ENCODE data around the gene RTN4R. TPM values are rescaled to one million over a fixed set of nuclear protein-coding genes. Genes with fewer than 3 reads are reported as not detected.

RTN4R gene
- total and polyA plus RNA-seq, 9 of the 15 experiments (the other 6 are each of a cell fraction or from before 2014, with no cell fraction given), result 0.04 to 2.8 (median 1.4) TPM; not detected in 3

DNA sequence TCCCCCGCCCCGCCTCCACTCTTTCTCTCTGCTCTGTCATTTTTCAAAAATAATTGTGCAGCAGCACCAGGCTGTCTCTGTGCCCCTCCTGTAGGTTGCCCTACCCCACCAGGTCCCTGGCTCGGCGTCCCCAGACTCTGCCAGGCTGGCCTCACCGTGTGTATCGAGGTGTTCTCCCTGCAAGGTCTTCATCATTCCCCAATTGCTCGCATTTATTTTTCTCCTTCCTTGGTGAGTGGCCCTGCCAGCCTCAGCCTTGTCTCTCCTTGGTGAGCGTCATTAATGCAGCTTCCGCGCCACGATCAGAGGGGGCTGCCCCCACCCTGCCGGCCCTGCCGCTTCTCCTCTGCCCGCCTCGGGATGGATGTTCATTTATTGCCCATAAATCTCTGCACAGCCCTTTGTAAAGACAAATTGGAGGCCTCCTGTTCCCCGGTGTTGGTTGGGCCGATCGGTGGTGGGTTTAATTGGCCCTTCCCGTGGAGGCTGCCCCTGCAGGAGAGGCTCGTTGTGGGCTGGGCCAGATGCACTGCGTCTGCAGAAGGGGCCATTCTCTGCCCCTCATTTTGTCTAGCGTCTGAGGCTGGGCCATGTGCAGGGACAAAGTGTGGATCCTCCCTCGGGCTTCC, 33.2 kb downstream of the RTN4R start (continued):
- TF ChIP-seq, protein P1, sequence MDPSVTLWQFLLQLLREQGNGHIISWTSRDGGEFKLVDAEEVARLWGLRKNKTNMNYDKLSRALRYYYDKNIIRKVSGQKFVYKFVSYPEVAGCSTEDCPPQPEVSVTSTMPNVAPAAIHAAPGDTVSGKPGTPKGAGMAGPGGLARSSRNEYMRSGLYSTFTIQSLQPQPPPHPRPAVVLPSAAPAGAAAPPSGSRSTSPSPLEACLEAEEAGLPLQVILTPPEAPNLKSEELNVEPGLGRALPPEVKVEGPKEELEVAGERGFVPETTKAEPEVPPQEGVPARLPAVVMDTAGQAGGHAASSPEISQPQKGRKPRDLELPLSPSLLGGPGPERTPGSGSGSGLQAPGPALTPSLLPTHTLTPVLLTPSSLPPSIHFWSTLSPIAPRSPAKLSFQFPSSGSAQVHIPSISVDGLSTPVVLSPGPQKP (CRISPR knock-in tag; IDR thresholded peaks at IDR 0.05), result no peak

GRCh38 chr22:20234314-20234682, 33.8 kb downstream of the RTN4R start:
- BruUV-seq (replicated peaks), result no TSS peak
- H3K9ac ChIP-seq (ENCODE audit: insufficient read depth in 1 of 2, low read depth in 2 of 2, low read length in 2 of 2), result 0 out of 4 replicates have a peak overlapping the region, but pooled peaks of 1 of the 2 experiments have one; percentile 57
- peaks cover 85 to 100% of the 10 kb centered on the region in 2 experiments for H3K27me3 ChIP-seq (ENCODE audit: control insufficient read depth in 2 of 2, insufficient read depth in 2 of 2, low read length in 2 of 2)
- DNase-seq (ENCODE audit: extremely low read depth in 1 of 4, low spot score in 3 of 4) (no peak), FAIRE-seq (no peak), ATAC-seq (no peak)
- ChIA-PET CTCF (ENCODE audit: low intra/inter-chr PET ratio) (no interaction called here), POLR2A (interaction anchor here (0.6 to 1.0 kb wide), 2 partner anchors 11 to 635 kb away, joined by 4 to 5 read pairs; no protein-coding TSS in a partner anchor)
- no peaks in the 10 kb centered on the region for H3K9me3 ChIP-seq (replicated peaks; ENCODE audit: control insufficient read depth, insufficient read depth, low read depth, low read length)
- intact Hi-C loops (cut with micrococcal nuclease), result loop anchor here (10.0 kb wide), 1 partner anchor 259 kb away; no protein-coding TSS in a partner anchor
- in situ Hi-C loops (cut with MboI), result no loop called here
- H3K4me2 ChIP-seq (ENCODE audit: insufficient read depth, low read length), result no peak overlapping the region
- 1% methylated on average over 10 of the region's 10 CpGs for WGBS (ENCODE audit: insufficient coverage, low coverage, missing lambda C conversion rate)
- H3K4me3 ChIP-seq, result no peak overlapping the region
- peaks cover 82% of the 10 kb centered on the region for H4K20me1 ChIP-seq (replicated peaks; ENCODE audit: control insufficient read depth, insufficient read depth, low read length)
- no peak overlapping the region for H2AFZ ChIP-seq (ENCODE audit: low read depth, low read length)
- peaks cover 7% of the 10 kb centered on the region for H3K9me1 ChIP-seq (ENCODE audit: control insufficient read depth, insufficient read depth, low read length)
- no peak overlapping the region for H3K27ac ChIP-seq (ENCODE audit: extremely low read depth, low read depth, low read length)
- peaks cover 0 to 62% of the 10 kb centered on the region in 2 experiments; a peak in 3 of 5 replicates for H3K4me1 ChIP-seq (replicated peaks in 1 of 2; ENCODE audit: control insufficient read depth in 2 of 2, insufficient read depth in 2 of 2, low read length in 2 of 2)
- H3K36me3 ChIP-seq (ENCODE audit: control insufficient read depth, insufficient read depth, low read length), result no peaks in the 10 kb centered on the region
- no peaks in the 10 kb centered on the region for H3K79me2 ChIP-seq (ENCODE audit: control insufficient read depth, insufficient read depth, low read length)
- TF ChIP-seq MYBL2 (IDR thresholded peaks at IDR 0.05; ENCODE audit: low read depth) (no peak), MYBL2 (CRISPR knock-in tag; IDR thresholded peaks at IDR 0.05; ENCODE audit: borderline replicate concordance) (peak; percentile 84; the same call in 1 of the 2 replicates), ZNF76 (CRISPR knock-in tag; IDR thresholded peaks at IDR 0.05; ENCODE audit: borderline replicate concordance) (no peak), YBX1 (IDR thresholded peaks at IDR 0.05) (no peak), ZBTB49 (CRISPR knock-in tag; IDR thresholded peaks at IDR 0.05; ENCODE audit: borderline replicate concordance) (no peak), EZH2 (IDR thresholded peaks at IDR 0.05; ENCODE audit: borderline replicate concordance, low read depth, low read length) (0 out of 2 replicates have a peak, but pooled peaks have one; percentile 62), ATF2 (CRISPR knock-in tag; IDR thresholded peaks at IDR 0.05) (0 out of 2 replicates have a peak, but pooled peaks have one; percentile 48), ASH1L (IDR thresholded peaks at IDR 0.05; ENCODE audit: borderline replicate concordance, low read depth, partially characterized antibody) (no peak), CBX1 (IDR thresholded peaks at IDR 0.05; ENCODE audit: low read depth) (no peak), EGR1 (conservative IDR thresholded peaks at IDR 0.05) (no peak), TARDBP (IDR thresholded peaks at IDR 0.05) (no peak), IRF2 (CRISPR knock-in tag; IDR thresholded peaks at IDR 0.05) (peak; percentile 78; the same call in 1 of the 2 replicates), NFIX (CRISPR knock-in tag; IDR thresholded peaks at IDR 0.05; ENCODE audit: low read depth) (0 out of 2 replicates have a peak, but pooled peaks have one; percentile 1)

All from K562 (cell line).